ENCODE measurements around the gene CAMKMT. TPM values are rescaled to one million over a fixed set of nuclear protein-coding genes. Genes with fewer than 3 reads are reported as not detected.

Gene CAMKMT
- total and polyA plus RNA-seq, 2 experiments from 2014 or later, result 26.5 to 29.5 TPM

DNA sequence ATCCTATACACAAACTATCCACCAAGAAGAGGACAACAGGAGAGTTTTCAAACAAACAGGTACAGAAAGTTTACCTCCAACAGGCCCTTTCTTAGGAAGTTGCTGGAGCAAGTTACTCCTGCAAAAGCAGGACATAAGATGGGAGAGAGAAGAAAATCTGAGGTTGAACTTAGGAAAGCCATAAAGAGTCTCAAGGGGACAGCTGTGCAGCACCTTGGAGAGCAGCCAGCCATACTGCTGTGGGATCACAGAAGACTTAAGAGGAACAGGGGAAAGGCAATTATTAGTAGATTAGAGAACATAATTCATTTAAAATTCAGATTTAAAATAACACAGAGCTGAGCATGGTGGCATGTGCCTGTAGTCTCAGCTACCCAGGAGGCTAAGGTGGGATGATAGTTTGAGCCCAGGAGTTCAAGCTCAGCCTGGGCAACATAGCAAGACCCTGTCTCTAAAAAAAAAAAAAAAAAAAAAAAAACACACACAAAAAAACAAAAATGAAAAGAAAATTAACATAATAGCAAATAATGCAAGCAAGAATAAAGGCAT, 431.6 kb downstream of the CAMKMT start (continued):
- no peak for TF ChIP-seq POLR2AphosphoS5 (IDR thresholded peaks at IDR 0.05; ENCODE audit: low read depth)
- TF ChIP-seq, protein P1, sequence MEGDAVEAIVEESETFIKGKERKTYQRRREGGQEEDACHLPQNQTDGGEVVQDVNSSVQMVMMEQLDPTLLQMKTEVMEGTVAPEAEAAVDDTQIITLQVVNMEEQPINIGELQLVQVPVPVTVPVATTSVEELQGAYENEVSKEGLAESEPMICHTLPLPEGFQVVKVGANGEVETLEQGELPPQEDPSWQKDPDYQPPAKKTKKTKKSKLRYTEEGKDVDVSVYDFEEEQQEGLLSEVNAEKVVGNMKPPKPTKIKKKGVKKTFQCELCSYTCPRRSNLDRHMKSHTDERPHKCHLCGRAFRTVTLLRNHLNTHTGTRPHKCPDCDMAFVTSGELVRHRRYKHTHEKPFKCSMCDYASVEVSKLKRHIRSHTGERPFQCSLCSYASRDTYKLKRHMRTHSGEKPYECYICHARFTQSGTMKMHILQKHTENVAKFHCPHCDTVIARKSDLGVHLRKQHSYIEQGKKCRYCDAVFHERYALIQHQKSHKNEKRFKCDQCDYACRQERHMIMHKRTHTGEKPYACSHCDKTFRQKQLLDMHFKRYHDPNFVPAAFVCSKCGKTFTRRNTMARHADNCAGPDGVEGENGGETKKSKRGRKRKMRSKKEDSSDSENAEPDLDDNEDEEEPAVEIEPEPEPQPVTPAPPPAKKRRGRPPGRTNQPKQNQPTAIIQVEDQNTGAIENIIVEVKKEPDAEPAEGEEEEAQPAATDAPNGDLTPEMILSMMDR (conservative IDR thresholded peaks at IDR 0.05; ENCODE audit: low read depth in 2 of 2), result no peak
- TF ChIP-seq, protein P2, sequence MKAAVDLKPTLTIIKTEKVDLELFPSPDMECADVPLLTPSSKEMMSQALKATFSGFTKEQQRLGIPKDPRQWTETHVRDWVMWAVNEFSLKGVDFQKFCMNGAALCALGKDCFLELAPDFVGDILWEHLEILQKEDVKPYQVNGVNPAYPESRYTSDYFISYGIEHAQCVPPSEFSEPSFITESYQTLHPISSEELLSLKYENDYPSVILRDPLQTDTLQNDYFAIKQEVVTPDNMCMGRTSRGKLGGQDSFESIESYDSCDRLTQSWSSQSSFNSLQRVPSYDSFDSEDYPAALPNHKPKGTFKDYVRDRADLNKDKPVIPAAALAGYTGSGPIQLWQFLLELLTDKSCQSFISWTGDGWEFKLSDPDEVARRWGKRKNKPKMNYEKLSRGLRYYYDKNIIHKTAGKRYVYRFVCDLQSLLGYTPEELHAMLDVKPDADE (IDR thresholded peaks at IDR 0.05), result no peak

DNA sequence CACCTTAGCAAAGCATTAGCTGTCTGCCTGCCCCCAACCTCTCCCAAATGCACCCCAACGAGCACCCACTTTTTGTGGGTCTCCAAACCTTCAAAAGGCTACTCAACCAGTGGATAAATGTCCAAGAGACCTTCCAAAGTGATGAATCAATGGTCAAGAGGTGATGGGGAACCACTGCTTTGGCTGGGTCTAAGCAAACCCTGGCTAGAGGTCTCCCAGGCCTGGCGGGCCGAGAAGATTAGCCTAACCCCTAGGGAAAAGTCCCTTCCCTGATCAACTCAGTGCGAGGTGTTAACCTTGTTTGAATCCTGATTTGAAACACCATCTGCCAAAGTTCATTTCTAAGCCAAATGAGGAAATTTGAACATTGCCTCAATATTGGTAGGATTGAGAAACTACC, 435.0 kb downstream of the CAMKMT start:
- H3K4me3 ChIP-seq, result no peak overlapping the region
- peaks cover 7% of the 10 kb centered on the region; the same call in 2 of the 3 replicates for H3K9me3 Mint-ChIP-seq
- H4K20me1 ChIP-seq (replicated peaks; ENCODE audit: insufficient read depth), result no peaks in the 10 kb centered on the region
- peaks cover 34% of the 10 kb centered on the region for H3K27me3 Mint-ChIP-seq (ENCODE audit: insufficient read depth, low read depth, poor library complexity)
- no peak for ATAC-seq
- no peak overlapping the region for H2AFZ ChIP-seq
- no peaks in the 10 kb centered on the region for H3K9me2 ChIP-seq (ENCODE audit: insufficient read depth)
- no peaks in the 10 kb centered on the region for H3K36me3 ChIP-seq (ENCODE audit: insufficient read depth)
- no peak overlapping the region for H3K27ac ChIP-seq (ENCODE audit: low read depth)
- H3K36me3 Mint-ChIP-seq (ENCODE audit: low read depth), result peaks cover 3% of the 10 kb centered on the region; the same call in 2 of the 3 replicates
- peaks cover 38% of the 10 kb centered on the region for H3K4me1 Mint-ChIP-seq
- peaks cover 18% of the 10 kb centered on the region for H3F3A ChIP-seq (replicated peaks; ENCODE audit: low read depth)
- H3K27me3 ChIP-seq (ENCODE audit: insufficient read depth), result peaks cover 25% of the 10 kb centered on the region
- peaks cover 22% of the 10 kb centered on the region for H3K4me1 ChIP-seq (ENCODE audit: insufficient read depth)
- DNase-seq (ENCODE audit: low spot score), result no peak
- no peak overlapping the region for H3K27ac Mint-ChIP-seq
- H3K4me3 Mint-ChIP-seq, result no peak overlapping the region
- no peak overlapping the region for H3K4me2 ChIP-seq
- no peaks in the 10 kb centered on the region for H3K79me2 ChIP-seq (replicated peaks; ENCODE audit: insufficient read depth)
- TF ChIP-seq EZH2phosphoT487 (IDR thresholded peaks at IDR 0.05; ENCODE audit: unreplicated experiment) (no peak), EZH2 (IDR thresholded peaks at IDR 0.05; ENCODE audit: low read depth, unreplicated experiment) (no peak), JUNB (IDR thresholded peaks at IDR 0.05; ENCODE audit: unreplicated experiment) (no peak), ZNF331 (CRISPR knock-in tag; IDR thresholded peaks at IDR 0.05; ENCODE audit: low read depth) (no peak), ZNF114 (CRISPR knock-in tag; IDR thresholded peaks at IDR 0.05) (no peak), STAT1 (IDR thresholded peaks at IDR 0.05; ENCODE audit: unreplicated experiment) (no peak), NANOG (IDR thresholded peaks at IDR 0.05; ENCODE audit: borderline replicate concordance) (no peak), POLR2AphosphoS5 (IDR thresholded peaks at IDR 0.05; ENCODE audit: low read depth) (no peak), CREB1 (CRISPR knock-in tag; IDR thresholded peaks at IDR 0.05; ENCODE audit: low read depth) (no peak)
- TF ChIP-seq, protein P3, sequence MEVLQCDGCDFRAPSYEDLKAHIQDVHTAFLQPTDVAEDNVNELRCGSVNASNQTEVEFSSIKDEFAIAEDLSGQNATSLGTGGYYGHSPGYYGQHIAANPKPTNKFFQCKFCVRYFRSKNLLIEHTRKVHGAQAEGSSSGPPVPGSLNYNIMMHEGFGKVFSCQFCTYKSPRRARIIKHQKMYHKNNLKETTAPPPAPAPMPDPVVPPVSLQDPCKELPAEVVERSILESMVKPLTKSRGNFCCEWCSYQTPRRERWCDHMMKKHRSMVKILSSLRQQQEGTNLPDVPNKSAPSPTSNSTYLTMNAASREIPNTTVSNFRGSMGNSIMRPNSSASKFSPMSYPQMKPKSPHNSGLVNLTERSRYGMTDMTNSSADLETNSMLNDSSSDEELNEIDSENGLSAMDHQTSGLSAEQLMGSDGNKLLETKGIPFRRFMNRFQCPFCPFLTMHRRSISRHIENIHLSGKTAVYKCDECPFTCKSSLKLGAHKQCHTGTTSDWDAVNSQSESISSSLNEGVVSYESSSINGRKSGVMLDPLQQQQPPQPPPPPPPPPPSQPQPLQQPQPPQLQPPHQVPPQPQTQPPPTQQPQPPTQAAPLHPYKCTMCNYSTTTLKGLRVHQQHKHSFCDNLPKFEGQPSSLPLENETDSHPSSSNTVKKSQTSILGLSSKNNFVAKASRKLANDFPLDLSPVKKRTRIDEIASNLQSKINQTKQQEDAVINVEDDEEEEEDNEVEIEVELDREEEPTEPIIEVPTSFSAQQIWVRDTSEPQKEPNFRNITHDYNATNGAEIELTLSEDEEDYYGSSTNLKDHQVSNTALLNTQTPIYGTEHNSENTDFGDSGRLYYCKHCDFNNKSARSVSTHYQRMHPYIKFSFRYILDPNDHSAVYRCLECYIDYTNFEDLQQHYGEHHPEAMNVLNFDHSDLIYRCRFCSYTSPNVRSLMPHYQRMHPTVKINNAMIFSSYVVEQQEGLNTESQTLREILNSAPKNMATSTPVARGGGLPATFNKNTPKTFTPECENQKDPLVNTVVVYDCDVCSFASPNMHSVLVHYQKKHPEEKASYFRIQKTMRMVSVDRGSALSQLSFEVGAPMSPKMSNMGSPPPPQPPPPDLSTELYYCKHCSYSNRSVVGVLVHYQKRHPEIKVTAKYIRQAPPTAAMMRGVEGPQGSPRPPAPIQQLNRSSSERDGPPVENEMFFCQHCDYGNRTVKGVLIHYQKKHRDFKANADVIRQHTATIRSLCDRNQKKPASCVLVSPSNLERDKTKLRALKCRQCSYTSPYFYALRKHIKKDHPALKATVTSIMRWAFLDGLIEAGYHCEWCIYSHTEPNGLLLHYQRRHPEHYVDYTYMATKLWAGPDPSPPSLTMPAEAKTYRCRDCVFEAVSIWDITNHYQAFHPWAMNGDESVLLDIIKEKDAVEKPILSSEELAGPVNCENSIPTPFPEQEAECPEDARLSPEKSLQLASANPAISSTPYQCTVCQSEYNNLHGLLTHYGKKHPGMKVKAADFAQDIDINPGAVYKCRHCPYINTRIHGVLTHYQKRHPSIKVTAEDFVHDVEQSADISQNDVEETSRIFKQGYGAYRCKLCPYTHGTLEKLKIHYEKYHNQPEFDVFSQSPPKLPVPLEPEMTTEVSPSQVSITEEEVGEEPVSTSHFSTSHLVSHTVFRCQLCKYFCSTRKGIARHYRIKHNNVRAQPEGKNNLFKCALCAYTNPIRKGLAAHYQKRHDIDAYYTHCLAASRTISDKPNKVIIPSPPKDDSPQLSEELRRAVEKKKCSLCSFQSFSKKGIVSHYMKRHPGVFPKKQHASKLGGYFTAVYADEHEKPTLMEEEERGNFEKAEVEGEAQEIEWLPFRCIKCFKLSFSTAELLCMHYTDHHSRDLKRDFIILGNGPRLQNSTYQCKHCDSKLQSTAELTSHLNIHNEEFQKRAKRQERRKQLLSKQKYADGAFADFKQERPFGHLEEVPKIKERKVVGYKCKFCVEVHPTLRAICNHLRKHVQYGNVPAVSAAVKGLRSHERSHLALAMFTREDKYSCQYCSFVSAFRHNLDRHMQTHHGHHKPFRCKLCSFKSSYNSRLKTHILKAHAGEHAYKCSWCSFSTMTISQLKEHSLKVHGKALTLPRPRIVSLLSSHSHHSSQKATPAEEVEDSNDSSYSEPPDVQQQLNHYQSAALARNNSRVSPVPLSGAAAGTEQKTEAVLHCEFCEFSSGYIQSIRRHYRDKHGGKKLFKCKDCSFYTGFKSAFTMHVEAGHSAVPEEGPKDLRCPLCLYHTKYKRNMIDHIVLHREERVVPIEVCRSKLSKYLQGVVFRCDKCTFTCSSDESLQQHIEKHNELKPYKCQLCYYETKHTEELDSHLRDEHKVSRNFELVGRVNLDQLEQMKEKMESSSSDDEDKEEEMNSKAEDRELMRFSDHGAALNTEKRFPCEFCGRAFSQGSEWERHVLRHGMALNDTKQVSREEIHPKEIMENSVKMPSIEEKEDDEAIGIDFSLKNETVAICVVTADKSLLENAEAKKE (CRISPR knock-in tag; IDR thresholded peaks at IDR 0.05), result no peak
- TF ChIP-seq, protein P2 (IDR thresholded peaks at IDR 0.05), result no peak

Data from GM23338 (cell line).